HK-2 (cell line): ENCODE results near the gene S100A16.
"Not testable (repeated sequence)": the region's sequence is repeated elsewhere in the genome, so short reads cannot be mapped to it uniquely, and the experiment has no call there.

Experiments used
- DNase-seq: peaks from one replicate; pipeline ENCODE4 v3.0.0-alpha.2; 2018; ENCODE audit not compliant: unreplicated experiment

Gene S100A16

DNA sequence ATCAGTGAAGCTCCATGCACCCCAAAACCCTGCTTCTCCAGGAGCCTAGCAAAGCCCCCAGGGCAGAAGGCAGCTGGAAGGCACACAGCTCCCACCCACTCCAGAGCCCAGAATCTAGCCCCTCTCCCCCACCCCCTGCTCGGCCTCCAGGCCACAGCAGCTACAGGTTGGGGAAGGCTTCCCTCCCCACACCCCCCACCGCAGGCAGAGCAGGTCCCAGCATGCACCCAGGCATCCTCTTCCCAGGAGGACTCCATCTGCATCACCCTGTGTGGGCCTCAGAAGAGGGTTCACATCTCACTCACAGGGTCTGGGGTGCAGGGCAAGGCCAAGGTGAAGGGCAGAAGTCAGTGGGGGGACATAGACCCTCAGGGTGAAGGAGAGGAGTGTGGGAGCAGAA is 2.5 kb upstream of the S100A16 start:
- no peak for DNase-seq

DNA sequence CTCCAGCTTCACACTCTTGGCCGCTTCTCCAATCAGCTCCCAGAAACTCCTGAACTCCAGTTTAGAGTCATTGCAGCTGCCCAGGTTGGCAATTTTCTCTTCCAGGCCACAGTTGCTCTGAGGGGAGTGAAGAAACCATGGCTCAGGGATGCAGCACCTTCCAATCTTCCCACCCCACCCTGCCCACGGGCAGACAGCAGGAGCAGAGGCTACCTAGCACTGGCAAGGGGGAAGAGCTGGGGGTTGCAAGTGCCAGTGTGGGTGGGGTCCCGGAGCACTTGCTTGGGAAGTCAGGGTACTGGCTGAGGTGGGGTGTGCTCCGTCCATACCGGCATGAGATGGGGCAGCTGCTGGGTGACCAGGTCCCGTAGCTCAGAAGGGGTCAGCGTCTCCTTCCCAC is 2.0 kb upstream of the S100A16 start:
- no peak for DNase-seq

DNA sequence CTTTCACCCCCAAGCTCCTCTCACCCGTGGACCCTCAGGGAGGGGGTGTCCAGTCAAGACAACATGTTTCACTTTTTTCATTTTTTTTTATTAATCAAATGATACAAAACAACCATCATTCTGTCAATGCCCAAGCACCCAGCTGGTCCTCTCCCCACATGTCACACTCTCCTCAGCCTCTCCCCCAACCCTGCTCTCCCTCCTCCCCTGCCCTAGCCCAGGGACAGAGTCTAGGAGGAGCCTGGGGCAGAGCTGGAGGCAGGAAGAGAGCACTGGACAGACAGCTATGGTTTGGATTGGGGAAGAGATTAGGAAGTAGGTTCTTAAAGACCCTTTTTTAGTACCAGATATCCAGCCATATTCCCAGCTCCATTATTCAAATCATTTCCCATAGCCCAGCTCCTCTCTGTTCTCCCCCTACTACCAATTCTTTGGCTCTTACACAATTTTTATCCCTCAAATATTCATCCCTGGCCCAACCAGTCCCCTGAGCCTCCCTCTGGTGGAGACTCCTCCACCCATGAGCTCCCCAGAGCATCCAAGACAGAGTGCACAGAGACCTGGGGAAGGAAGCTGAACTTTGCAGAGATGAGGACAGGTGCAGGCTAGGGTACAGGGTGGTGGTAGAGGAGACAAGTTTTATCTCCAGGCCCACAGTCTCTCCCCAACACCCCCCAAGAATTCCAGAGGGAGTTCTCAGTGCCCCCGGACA is 1.4 kb upstream of the S100A16 start:
- DNase-seq = no peak

DNA sequence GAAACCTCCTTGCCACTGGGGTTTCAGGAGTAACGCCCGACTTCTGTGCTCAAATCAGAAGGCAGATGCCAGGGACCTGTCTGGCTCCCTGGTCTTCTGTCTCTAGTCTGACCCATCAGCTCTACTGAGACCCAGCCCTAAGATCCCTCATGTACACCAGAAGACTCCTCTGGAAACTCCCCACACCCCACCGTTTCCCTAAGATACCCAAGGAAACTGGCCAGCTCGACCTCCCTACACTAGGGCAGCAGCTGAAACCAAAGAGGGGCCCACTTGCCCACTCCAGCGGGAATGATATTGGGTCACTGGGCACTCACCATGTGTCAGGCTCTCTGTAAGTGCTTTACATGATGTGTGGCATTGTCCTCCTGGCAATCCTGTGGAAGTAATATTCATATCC is 469 bp upstream of the S100A16 start:
- DNase-seq = no peak

DNA sequence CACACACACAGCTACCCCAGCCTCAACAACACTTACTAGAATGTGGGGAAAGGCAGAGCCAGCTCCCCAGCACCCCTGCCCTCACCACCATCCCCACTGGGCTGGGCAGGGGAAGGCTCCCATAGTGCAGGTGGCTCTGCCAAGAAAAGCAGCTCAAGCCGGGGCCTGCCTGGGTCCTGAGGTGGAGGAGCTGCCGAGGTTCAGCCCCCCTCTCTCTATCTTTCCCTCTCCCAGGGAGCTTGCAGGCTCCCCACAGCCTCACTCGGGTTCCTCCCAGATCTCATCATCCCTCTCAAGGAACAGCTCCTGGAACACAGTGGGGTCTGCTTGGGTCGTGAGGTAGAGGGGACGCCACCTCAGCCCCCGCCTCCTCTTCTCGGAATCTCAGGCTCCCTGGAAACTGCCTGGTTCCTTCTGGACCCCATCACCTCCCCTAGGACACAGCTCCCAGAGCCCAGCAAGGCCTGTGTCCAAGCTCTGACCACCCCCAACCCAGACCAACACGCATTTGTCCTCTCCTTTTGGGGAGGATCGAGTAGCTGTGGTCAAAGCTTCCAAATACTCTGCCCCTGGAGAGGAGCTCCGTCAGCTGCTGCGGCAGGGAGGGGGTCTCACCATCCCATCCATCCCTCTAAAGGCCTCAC is 704 bp downstream of the S100A16 start:
- DNase-seq = no peak

DNA sequence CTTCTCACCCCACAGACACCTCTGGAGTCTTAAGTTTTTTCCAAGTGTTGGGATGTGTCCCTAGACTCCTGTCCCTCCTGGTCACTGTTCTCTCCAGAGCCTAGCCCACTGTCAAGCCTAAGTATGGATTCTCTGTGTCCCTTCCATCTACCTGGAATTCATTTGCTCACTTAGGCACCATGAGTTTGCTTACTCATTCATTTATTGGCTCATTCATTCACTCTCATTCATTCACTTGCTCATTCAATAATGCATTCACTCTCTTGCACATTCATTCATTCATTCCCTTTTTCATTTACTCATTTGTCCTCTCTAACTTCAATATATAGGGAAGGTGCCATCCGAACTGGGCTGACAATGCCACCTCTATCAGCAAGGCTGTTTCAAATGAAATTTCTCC is 1.6 kb downstream of the S100A16 start:
- DNase-seq = no peak

DNA sequence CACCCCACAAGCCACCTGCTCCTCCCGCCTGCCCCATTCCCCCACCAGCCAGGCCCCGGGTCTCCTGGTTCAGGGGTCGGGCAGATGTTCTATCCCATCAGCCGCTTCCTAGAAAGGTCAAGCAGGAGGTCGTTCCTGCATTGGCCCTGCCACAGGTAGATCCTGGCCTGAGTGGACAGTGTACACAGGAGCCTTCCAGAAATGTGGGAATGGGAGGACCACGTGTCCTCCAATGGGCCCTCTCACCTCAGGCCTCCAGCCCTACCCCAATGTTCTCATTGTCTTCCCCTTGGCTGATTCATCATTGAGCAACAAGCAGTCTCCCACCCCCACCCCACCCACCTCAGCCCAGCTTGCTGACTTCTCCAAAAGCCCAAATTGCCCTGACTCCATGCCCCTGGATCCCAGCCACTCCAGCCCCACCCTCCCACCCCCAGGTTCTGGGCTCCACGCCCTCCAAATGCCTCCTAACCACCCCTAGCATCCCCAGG is 2.1 kb downstream of the S100A16 start:
- no peak for DNase-seq

DNA sequence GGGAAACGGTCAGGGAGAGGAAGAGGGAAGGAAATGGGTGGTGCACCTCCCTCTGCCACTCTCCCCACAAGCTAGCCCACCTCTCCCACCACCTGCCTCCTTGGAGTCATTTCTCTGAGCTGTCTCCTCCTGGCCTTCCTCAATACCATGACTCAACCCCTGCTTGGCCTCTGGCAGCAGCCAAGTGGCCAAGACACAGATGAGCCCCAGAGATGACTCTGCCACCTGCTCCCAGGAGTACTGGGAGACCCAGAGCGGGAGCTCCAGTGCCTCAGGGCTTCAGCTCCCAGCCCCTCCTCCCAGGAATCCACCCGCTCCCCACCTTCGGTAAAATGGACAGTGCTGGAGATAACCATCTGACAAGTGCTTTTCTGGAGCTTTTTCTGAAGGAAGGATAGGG is 2.6 kb downstream of the S100A16 start:
- no peak for DNase-seq

DNA sequence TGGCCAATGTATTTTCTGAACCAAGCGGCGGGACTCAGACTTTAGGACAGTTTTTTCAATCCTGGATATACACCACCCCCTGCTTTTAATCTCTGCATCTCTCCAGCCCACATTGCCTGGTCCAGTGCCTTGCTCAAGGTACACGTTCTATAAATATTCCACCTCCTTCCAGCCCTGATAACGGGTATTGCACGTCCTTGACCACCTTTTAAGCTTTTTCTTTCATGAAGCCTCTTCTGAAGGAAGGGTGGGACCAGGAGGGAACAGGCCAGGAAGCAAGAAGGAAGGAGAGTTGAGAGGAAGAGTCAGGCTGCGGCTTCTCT is 3.4 kb downstream of the S100A16 start:
- no peak for DNase-seq

DNA sequence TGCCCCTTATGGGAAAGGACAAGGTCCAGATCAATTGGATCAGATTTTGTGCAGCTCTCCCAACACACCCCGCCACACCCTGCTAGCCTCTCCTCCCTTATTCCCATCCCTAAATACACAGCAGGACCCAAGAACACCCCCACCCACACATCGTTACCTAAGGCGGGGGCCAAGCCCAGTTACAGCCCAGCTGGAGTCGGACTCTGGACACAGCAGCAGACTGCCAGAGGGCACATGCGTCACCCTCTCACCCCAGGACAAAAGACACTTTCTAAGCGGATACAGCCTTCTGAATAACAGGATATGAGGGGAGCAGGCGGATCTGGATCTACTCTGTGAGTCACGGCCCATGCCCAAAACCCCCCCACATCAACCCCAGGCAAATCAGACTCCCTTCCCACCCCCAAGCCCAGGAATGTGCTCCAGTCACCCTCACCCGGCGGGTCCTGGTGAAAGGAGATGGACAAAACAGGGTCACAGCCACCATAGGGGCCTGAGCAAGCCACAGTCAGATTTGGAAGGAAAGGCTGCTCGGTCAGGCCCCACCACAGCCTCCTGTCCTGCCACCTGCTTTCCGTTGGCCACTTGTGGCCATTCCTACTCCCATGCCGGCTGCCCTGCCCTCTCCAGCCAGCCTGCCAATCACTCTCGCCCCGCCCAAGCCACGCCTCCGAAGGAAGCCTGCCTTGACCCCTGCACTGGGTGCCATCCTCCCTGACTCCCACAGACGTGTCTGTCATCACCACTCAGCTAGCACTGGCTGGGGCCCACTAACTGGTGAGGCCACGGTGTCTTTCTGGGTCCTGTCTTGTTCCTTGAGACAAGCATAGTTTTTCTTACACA is 4.0 kb downstream of the S100A16 start:
- DNase-seq = peak; percentile 93

DNA sequence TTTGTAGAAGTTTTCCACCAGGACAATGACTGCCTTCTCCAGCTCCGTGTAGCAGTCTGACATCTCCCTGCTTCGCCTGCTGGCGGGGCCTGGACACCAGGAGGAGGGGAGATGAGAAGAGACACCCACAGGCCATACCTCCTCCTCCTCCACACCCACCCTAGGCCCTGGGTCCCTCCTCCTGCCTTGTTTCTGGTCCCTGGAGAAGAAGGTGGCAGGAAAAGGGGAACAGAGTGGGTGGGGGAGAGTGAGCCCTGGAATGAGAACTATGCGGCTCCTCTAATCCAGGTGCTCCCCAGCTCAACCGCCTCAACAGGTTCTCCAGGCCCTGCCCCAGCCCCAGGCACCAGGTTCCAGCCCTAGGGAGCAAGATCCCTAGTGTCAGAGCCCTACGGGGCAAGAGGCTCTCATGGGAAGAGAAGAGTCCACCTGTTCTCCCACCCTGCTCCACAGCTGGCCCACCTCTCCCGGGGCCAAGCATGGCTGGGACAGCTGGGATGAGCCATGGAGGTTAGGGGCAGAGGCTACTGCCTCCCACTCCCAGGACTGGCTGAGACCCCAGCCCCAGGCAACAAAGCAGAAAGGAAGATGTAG is 4.8 kb downstream of the S100A16 start:
- no peak for DNase-seq

DNA sequence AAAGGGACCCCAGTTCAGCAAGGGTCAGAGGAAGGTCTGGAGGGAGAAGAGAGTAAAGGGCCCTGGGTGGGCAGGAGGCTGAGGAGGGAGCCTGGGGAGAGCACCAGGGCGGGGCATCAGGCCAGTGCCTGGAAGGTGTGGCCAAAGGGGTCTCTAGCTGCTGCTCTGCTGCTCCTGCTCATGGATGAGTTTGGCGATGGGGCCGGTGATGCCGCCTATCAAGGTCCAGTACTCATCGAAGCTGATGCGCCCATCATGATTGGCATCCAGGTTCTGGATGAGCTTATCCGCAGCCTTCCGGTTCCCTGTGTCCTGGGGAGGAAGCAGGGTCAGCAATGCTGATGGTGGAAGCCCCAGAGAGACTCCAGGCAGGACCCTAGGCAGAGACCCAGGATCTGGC is 5.6 kb downstream of the S100A16 start:
- no peak for DNase-seq

DNA sequence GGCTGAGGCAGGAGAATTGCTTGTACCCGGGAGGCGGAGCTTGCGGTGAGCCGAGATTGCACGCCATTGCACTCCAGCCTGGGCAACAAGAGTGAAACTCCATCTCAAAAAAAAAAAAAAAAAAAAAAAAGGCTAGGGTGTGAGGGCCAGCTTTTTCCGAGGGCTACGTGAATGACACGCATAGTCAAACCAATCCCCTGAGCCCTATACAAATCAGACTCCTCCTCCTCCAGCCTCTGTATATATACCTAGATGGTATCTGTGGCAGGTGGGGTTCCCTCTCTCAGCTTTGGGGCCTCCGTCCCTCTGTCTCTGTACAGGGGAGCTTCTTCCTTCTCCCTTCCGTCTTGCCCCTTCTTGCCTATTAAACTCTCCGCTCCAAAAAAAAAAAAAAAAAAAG is 6.7 kb downstream of the S100A16 start:
- DNase-seq = no peak

DNA sequence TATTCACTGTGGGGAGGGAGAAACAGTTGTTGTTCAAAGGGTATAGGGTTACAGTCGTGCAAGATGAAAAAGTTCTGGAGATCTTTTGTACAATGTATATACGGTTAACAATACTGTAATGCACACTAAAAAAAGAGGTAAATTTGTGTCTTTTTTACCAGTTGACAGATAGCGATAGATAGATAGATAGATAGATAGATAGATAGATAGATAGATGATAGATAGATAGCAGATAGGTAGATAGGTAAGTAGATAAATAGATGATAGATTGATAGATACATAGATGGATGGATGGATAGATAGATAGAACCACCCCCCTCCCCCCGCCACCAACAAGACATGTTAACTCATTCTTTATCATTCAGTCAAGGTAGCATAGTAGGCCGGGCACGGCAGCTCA is 10.2 kb downstream of the S100A16 start:
- no peak for DNase-seq

DNA sequence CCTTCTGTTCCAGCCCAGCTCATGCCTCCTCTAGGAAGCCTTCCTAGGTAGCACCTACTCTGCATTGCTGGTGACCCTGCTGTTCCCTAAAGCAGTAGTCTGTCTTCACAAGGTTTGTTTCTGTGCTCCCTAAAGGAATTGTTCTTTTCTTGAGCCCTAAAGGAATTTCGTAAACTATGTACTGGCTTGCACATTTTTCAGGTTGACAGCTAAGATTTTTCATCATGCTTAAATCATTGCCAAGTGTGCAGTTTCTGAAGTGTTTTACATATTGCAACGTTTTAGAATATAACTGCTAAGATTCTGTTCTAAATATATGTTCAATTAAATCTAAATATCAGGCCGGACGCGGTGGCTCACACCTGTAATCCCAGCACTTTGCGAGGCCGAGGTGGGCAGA is 13.1 kb downstream of the S100A16 start:
- DNase-seq = no peak

DNA sequence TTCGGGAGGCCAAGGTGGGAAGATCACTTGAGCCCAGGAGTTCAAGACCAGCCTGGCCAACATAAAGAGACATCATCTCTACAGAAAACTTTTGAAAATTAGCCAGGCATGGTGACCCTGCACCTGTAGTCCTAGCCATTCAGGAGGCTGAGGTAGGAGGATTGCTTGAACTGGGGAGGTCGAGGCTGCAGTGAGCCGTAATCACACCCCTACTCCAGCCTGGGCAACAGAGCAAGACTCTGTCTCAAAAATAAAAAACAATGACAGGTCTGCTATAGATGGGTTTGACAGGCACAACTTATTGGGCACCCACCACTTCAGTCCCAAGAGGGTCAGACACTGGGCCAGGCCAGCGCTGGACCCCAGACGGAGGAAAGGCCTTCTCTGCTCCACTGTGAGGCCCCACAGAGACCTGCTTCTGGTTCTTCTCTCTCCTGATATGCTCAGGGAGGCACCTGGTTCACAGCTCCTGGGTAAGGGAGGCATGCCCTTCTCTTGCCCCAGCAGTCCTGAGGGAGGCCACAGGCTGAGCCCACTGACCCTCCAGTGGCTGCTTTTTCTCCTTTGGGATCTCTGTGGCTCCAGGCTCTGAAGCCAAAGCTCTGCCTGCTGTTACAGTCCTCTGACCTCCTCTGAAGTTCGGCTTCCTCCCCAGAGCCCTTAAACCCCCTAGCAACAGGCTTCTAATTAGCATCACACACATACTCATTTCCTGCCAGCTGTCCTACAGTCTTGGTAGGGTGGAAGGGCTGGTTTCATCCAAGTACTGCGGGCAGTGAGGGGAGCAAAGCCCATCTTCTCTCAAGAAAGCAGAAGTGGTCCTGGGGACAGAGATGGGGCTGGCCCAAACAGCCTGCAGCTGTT is 14.4 kb downstream of the S100A16 start:
- DNase-seq = no peak

DNA sequence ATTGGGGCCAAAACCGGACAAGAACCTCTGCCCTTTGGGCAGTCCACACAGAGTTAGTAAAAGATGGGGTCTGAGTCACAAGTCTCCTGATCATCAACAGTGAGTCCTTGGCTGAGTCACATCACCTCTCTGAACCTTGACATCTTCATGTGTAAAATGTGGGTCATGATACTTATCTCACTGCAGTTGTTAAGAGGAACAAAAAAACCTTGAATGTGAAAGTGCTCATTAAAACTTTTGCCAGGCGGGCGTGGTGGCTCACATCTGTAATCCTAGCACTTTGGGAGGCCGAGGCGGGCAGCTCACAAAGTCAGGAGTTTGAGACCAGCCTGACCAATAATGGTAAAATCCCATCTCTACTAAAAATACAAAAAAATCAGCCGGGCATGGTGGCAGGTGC is 15.7 kb downstream of the S100A16 start:
- DNase-seq = no peak

DNA sequence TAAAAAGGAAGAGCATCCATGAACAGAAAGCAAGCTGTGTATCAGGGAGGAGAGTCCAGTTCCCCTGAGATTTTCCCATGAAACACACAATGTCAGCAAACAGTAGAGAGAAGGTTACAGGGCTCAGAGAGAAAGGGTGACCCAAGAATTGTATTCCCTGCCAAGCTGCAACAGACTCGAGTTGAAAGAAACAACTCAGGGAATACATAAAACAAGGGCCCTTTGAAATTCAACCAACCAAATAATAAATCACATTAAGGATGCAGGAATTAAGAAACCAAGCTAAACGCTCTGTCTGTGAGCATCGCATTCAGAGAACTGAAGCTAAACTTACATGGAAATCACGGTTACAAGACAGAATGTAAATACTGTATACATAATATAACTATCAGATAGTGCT is 20.2 kb downstream of the S100A16 start:
- DNase-seq = no peak

DNA sequence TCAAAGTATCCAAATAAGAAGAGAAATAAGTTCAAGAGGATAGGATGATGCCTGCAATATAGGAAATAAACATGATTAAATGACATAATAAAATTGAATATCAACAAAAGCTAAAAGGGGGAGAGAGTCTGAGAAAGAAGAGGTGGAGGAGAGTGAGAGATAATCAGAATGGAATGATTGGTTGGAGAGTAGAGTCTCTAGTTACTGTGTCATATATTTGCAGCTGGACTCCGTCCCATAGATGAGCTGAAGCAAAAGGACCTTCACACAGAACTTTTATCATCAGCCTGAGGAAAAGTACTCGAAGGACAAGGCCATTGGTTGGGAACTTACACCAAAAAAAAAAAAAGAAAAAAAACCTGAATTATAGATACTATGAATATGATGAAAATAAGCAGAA is 24.5 kb downstream of the S100A16 start:
- no peak for DNase-seq

DNA sequence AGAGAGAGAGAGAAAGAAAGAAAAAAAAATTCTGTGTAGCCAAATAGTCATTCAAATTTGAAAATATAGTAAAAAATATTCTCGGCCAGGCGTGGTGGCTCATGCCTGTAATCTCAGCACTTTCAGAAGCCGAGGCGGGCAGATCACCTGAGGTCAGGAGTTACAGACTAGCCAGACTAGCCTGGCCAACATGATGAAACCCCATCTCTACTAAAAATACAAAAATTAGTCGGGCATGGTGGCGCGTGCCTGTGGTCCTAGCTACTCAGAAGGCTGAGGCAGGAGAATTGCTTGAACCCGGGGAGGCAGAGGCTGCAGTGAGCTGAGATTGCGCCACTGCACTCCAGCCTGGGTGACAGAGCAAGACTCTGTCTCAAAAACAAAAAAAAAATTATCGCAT is 24.9 kb downstream of the S100A16 start:
- not testable (repeated sequence) for DNase-seq

DNA sequence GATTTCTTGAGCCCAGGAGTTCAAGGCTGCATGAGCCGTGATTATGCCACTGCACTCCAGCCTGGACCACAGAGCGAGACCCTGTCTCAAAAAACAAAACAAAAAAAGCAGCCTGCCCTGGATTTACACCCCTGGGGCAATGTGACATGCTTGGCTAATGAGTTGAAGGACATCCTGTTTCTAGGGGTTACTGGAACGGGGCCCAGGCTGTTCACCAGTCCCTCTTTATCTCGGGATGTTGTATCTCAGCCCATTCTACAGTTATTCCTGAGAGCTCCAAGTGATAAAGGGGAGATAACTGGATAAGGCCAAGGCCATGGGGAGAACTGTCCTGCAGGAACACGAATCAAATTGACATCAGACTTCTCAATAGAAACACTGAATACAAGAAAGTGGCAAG is 25.6 kb downstream of the S100A16 start:
- no peak for DNase-seq

DNA sequence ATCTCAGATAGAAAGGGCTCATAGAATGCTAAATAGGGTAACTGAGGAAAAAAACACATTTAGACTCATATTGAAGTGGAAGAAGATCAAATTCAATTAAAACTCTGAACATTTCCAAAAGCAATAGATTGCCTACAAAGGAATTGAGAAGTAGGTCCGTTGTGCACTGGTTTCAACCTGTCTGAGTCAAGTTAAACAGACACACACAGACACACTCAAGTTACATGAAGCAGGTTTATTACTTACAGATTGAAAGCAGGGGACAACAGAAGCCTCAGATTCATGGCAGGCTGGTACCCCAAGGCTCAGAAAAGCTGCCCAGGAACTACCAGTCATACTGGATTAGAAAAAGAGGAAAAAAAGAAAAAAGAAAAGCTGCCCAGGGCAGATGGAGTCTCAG is 26.6 kb downstream of the S100A16 start:
- DNase-seq = no peak
